Thoracic aorta (tissue), 2 donors: ENCODE data around the gene CCDC3. TPM values are rescaled to one million over a fixed set of nuclear protein-coding genes. Genes with fewer than 3 reads are reported as not detected.

Source experiments
- ATAC-seq: fragments of 150-250 bp; one replicate; pipeline ENCODE4 v1.8.0; 2017; ENCODE audit warnings: low read depth; ENCODE audit not compliant: insufficient number of reproducible peaks, low FRiP score
- DNase-seq: peaks from one replicate; pipeline ENCODE4 v3.0.0-alpha.2; 2020; ENCODE audit warnings: low spot score
- H3K27ac ChIP-seq, 2 donors: fragments of 200-600 bp; sonication (generic); 1 replicate in 1 of 2; 2 replicates in 1 of 2; pipeline ENCODE4 v1.5.1; 2016; ENCODE audit warnings: mild to moderate bottlenecking in 2 of 2, moderate library complexity in 2 of 2
- H3K27me3 ChIP-seq: fragments of 200-600 bp; sonication (generic); replicated peaks from 2 replicates; pipeline ENCODE4 v1.6.0; 2016; ENCODE audit warnings: mild to moderate bottlenecking; ENCODE audit not compliant: insufficient read depth
- H3K36me3 ChIP-seq: fragments of 200-600 bp; sonication (generic); one replicate; pipeline ENCODE4 v1.5.1; 2016
- H3K4me1 ChIP-seq, 2 donors: fragments of 200-600 bp; sonication (generic); 1 replicate in 1 of 2; 2 replicates in 1 of 2; pipeline versions ENCODE4 v1.5.1 to v1.6.0; 2016; ENCODE audit warnings: low read depth in 2 of 2, mild to moderate bottlenecking in 1 of 2; ENCODE audit not compliant: control insufficient read depth in 1 of 2
- H3K4me3 ChIP-seq: fragments of 200-600 bp; sonication (generic); 2 replicates; pipeline ENCODE4 v1.5.1; 2016; ENCODE audit warnings: mild to moderate bottlenecking
- H3K9me3 ChIP-seq: fragments of 200-600 bp; sonication (generic); 2 replicates; pipeline ENCODE4 v1.5.1; 2016
- CTCF ChIP-seq: fragments of 200-600 bp; sonication (generic); IDR thresholded peaks from one replicate; pipeline ENCODE4 v1.5.1; 2019; ENCODE audit warnings: antibody characterized with exemption
- total RNA-seq, 2 donors: library from RNA; depleted of rRNA; stranded (reverse); fragments of >200 nt; gene quantifications; one replicate each; pipeline versions ENCODE4 v1.1.0 to v1.2.3, GENCODE V29; 2016

CCDC3 gene
- total RNA-seq = 100 to 1,000 TPM; 127 to 137 TPM

- H3K9me3 ChIP-seq = no peaks in the 10 kb centered on the region
- peaks cover 4 to 43% of the 10 kb centered on the region in 2 donors for H3K4me1 ChIP-seq
- no peaks in the 10 kb centered on the region for H3K36me3 ChIP-seq
- no peak for TF ChIP-seq CTCF
- ATAC-seq = no peak
- no peak for DNase-seq
- H3K27ac ChIP-seq = peak within 1 kb of the TSS; percentile 46 to 52
- H3K27me3 ChIP-seq = no peaks in the 10 kb centered on the region
- H3K4me3 ChIP-seq = peak within 1 kb of the TSS; percentile 80
These were observed at the start of gene CCDC3 for GRCh38 chr10:13001041-13001886. CCDC3 (minus strand) TSS chr10:13001713; CDS start chr10:13001570, 143 bp downstream.

GRCh38 chr10:13051126-13051694 is 49.7 kb upstream of the CCDC3 start:
- Histone ChIP-seq H3K27ac (no peak overlapping the region), H3K4me3 (no peak overlapping the region), H3K36me3 (no peaks in the 10 kb centered on the region), H3K27me3 (no peaks in the 10 kb centered on the region), H3K9me3 (no peaks in the 10 kb centered on the region), H3K4me1 (no peaks in the 10 kb centered on the region)
- ATAC-seq = no peak
- no peak for DNase-seq
- no peak for TF ChIP-seq CTCF

- Histone ChIP-seq H3K36me3 (no peaks in the 10 kb centered on the region), H3K4me1 (no peaks in the 10 kb centered on the region), H3K27me3 (no peaks in the 10 kb centered on the region), H3K9me3 (no peaks in the 10 kb centered on the region), H3K27ac (no peak overlapping the region), H3K4me3 (no peak overlapping the region)
- ATAC-seq (no peak), DNase-seq (no peak)
- no peak for TF ChIP-seq CTCF
These were observed 48.4 kb upstream of the CCDC3 start for GRCh38 chr10:13049774-13050420.

- no peak for ATAC-seq
- DNase-seq = no peak
- Histone ChIP-seq H3K36me3 (no peaks in the 10 kb centered on the region), H3K4me1 (no peaks in the 10 kb centered on the region), H3K4me3 (no peak overlapping the region), H3K27me3 (no peaks in the 10 kb centered on the region), H3K9me3 (no peaks in the 10 kb centered on the region), H3K27ac (no peak overlapping the region)
- TF ChIP-seq CTCF = no peak
These were observed 47.2 kb upstream of the CCDC3 start for GRCh38 chr10:13048762-13049161.

- H3K27me3 ChIP-seq = no peaks in the 10 kb centered on the region
- no peaks in the 10 kb centered on the region for H3K4me1 ChIP-seq
- H3K9me3 ChIP-seq = no peaks in the 10 kb centered on the region
- TF ChIP-seq CTCF = no peak
- no peak overlapping the region for H3K4me3 ChIP-seq
- H3K36me3 ChIP-seq = no peaks in the 10 kb centered on the region
- DNase-seq (no peak), ATAC-seq (no peak)
- H3K27ac ChIP-seq = no peak overlapping the region
These were observed 46.2 kb upstream of the CCDC3 start for GRCh38 chr10:13047529-13048206.
